ENCODE results near the gene NFE2L3.

- no peak for TF ChIP-seq CTCF (conservative IDR thresholded peaks at IDR 0.05; ENCODE audit: low read depth, low read length)
- no peak for TF ChIP-seq RAD21 (IDR thresholded peaks at IDR 0.05; ENCODE audit: low read length)
- no peak for TF ChIP-seq FOS (IDR thresholded peaks at IDR 0.05; ENCODE audit: low read depth, low read length)
- no peak for TF ChIP-seq RCOR1 (IDR thresholded peaks at IDR 0.05; ENCODE audit: insufficient replicate concordance, low read length)
- TF ChIP-seq USF2 (IDR thresholded peaks at IDR 0.05; ENCODE audit: low read depth, low read length) = no peak
These were observed 18.7 kb downstream of the NFE2L3 start for GRCh38 chr7:26170663-26171062.
